Measurements from ENCODE around the gene JARID2. TPM values are rescaled to one million over a fixed set of nuclear protein-coding genes. Genes with fewer than 3 reads are reported as not detected.

Gene JARID2
- total and polyA plus RNA-seq, 2 of the 8 experiments (the other 6 are each of a cell fraction or from before 2014, with no cell fraction given): 60.1 to 239 TPM

DNA sequence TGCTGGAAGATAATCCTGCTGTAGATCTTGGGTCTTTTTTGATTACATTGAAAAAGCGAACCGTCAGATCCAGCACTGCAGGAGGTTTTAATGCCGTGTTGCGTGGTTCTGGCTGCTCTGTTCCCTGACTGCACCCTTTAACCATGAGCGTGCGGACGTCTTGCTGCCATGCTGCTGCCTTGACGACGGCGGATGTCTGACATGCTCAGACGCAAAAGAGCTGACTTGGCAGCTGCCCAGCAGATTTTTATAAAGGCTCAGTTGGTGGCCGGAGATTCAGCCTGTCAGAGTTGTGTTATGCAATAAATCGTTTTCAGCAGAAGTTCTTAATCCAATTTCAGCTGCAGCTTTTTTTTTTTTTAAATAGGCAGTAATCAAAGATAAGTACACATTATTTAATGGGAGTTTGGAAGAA, 119.4 kb downstream of the JARID2 start (continued):
- TF ChIP-seq SIN3A (conservative IDR thresholded peaks at IDR 0.05 in 1 of 2, IDR thresholded peaks at IDR 0.05 in 1 of 2; ENCODE audit: low read depth in 1 of 2, low read length in 2 of 2) (peak in 1 of 2 experiments; percentile 76; a peak in 2 of 4 replicates), MAX (IDR thresholded peaks at IDR 0.05) (peak; percentile 47), EP300 (IDR thresholded peaks at IDR 0.05; ENCODE audit: borderline replicate concordance in 1 of 2, low read depth in 2 of 2, low read length in 2 of 2) (no peak), ATF2 (IDR thresholded peaks at IDR 0.05; ENCODE audit: low read length) (no peak), POLR2AphosphoS5 (IDR thresholded peaks at IDR 0.05; ENCODE audit: low read depth, low read length) (peak; percentile 61; the same call in 1 of the 2 replicates), JUN (IDR thresholded peaks at IDR 0.05; ENCODE audit: low read depth, low read length) (no peak), HDAC2 (IDR thresholded peaks at IDR 0.05; ENCODE audit: borderline replicate concordance in 1 of 2, low read depth in 2 of 2, low read length in 2 of 2) (no peak), RXRA (IDR thresholded peaks at IDR 0.05; ENCODE audit: insufficient read depth, low read depth, low read length) (no peak)
